ENCODE data around the gene MMP24OS.

- no peak for TF ChIP-seq CTCF (IDR thresholded peaks at IDR 0.05)
- TF ChIP-seq EP300 (IDR thresholded peaks at IDR 0.05) = no peak
- TF ChIP-seq POLR2A (IDR thresholded peaks at IDR 0.05) = no peak
These were observed 14.2 kb downstream of the MMP24OS start for GRCh38 chr20:35263532-35264341.
